Frontal cortex (tissue), 4 donors: Measurements from ENCODE around the gene LNPEP. TPM values are rescaled to one million over a fixed set of nuclear protein-coding genes. Genes with fewer than 3 reads are reported as not detected.
"Not testable (repeated sequence)": the region's sequence is repeated elsewhere in the genome, so short reads cannot be mapped to it uniquely, and the experiment has no call there.

Source experiments
- DNase-seq, 2 donors: peaks; one replicate each; pipeline ENCODE4 v3.0.0; 2012; ENCODE audit warnings: low spot score in 2 of 2
- FAIRE-seq: peaks from 2 replicates; lab custom pipeline; 2012; peaks lifted over from hg19 to GRCh38; lab: Jason Lieb, UNC
- total RNA-seq: library from RNA; depleted of rRNA; stranded (reverse); fragments of >200 nt; gene quantifications from one replicate; pipeline ENCODE4 v1.2.3, GENCODE V29; 2014
- donor health status: control.
- donor health status: control.
- donor health status: control.

The LNPEP gene
- total RNA-seq, 1 donor from 2014 or later: 49.7 TPM

GRCh38 chr5:96928931-96929708, 6.8 kb upstream of the LNPEP start:
- DNase-seq (no peak), FAIRE-seq (no peak)

GRCh38 chr5:96930058-96930457, 5.8 kb upstream of the LNPEP start:
- no peak for DNase-seq
- FAIRE-seq: no peak

GRCh38 chr5:96930589-96930988, 5.3 kb upstream of the LNPEP start:
- no peak for DNase-seq
- no peak for FAIRE-seq

GRCh38 chr5:96931037-96931436, 4.8 kb upstream of the LNPEP start:
- not testable (repeated sequence) for FAIRE-seq, DNase-seq

GRCh38 chr5:96931605-96932004, 4.3 kb upstream of the LNPEP start:
- FAIRE-seq (no peak), DNase-seq (no peak)

GRCh38 chr5:96932026-96932425, 3.9 kb upstream of the LNPEP start:
- FAIRE-seq (no peak), DNase-seq (no peak)

GRCh38 chr5:96933764-96934707, 1.8 kb upstream of the LNPEP start:
- DNase-seq (no peak), FAIRE-seq (no peak)

GRCh38 chr5:96934708-96935558, 947 bp upstream of the LNPEP start:
- peak; percentile 62 to 66 for DNase-seq
- FAIRE-seq: no peak

- FAIRE-seq: no peak
These were observed 796 bp downstream of the LNPEP start for GRCh38 chr5:96936431-96937320.

GRCh38 chr5:96940586-96940985, 4.7 kb downstream of the LNPEP start:
- DNase-seq (no peak), FAIRE-seq (no peak)

More at GRCh38 chr5:96936431-96937320, 796 bp downstream of the LNPEP start:
- no peak for DNase-seq

GRCh38 chr5:96941140-96941539, 5.3 kb downstream of the LNPEP start:
- FAIRE-seq (no peak), DNase-seq (no peak)

- no peak for FAIRE-seq
- DNase-seq: no peak
These were observed 6.2 kb downstream of the LNPEP start for GRCh38 chr5:96942078-96942477.

- no peak for DNase-seq
- FAIRE-seq: no peak
These were observed 7.0 kb downstream of the LNPEP start for GRCh38 chr5:96942911-96943310.

- no peak for DNase-seq
- no peak for FAIRE-seq
These were observed 7.9 kb downstream of the LNPEP start for GRCh38 chr5:96943799-96944198.

GRCh38 chr5:96945144-96945897, 9.4 kb downstream of the LNPEP start:
- no peak for FAIRE-seq
- no peak for DNase-seq

- DNase-seq: no peak
- FAIRE-seq: no peak
These were observed 10.5 kb downstream of the LNPEP start for GRCh38 chr5:96946381-96946780.

GRCh38 chr5:96952118-96952750, 16.4 kb downstream of the LNPEP start:
- DNase-seq (no peak), FAIRE-seq (peak; percentile 57)
